ENCODE data around the gene STARD13. TPM values are rescaled to one million over a fixed set of nuclear protein-coding genes. Genes with fewer than 3 reads are reported as not detected.

STARD13 gene
- total RNA-seq, 1 experiment from 2014 or later, result 26.6 TPM

DNA sequence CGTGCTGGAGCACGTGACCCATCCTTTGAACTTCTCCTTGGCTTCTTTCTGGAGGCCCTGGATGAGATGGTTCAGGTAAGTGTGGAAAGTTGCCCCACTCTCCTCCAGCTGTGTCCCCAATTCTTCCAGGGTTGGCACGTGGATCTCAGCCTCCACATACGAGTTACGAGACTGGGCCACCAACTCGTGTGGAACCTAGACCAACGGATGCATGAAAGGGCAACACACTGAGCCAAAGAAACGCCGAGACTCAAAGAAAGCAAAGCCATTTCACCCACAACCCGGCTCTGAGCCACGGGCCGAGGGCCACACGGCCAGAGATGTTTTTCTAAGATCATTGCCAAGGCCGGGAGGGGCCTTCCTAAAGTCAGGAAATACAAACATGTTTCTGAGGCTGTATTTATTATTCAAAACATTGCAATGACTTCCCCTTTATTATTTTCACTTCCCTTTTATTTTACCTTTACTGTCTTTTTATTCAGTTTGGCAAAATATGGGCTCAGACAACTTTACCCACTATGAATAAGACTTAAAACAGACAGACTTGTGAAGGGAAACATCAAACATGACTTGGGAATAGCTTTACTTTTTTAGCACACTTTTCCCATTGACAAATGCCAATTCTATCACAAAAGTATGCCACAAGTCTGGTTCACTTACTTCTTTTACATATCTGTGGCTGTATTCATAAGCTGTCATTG lies 174.7 kb downstream of the STARD13 start:
- no peaks in the 10 kb centered on the region for H3F3A ChIP-seq (ENCODE audit: low read length, unreplicated experiment)
- H3K27ac ChIP-seq (ENCODE audit: low read length), result no peak overlapping the region
- ATAC-seq (no peak), DNase-seq (no peak)
- TF ChIP-seq EZH2phosphoT487 (IDR thresholded peaks at IDR 0.05; ENCODE audit: borderline replicate concordance, low read length), result no peak
- TF ChIP-seq, protein P1, sequence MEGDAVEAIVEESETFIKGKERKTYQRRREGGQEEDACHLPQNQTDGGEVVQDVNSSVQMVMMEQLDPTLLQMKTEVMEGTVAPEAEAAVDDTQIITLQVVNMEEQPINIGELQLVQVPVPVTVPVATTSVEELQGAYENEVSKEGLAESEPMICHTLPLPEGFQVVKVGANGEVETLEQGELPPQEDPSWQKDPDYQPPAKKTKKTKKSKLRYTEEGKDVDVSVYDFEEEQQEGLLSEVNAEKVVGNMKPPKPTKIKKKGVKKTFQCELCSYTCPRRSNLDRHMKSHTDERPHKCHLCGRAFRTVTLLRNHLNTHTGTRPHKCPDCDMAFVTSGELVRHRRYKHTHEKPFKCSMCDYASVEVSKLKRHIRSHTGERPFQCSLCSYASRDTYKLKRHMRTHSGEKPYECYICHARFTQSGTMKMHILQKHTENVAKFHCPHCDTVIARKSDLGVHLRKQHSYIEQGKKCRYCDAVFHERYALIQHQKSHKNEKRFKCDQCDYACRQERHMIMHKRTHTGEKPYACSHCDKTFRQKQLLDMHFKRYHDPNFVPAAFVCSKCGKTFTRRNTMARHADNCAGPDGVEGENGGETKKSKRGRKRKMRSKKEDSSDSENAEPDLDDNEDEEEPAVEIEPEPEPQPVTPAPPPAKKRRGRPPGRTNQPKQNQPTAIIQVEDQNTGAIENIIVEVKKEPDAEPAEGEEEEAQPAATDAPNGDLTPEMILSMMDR (conservative IDR thresholded peaks at IDR 0.05; ENCODE audit: low read depth, low read length), result no peak
- no peak for TF ChIP-seq EZH2 (IDR thresholded peaks at IDR 0.05; ENCODE audit: low read length, unreplicated experiment)
- no peaks in the 10 kb centered on the region for H3K27me3 ChIP-seq (ENCODE audit: low read length)
- H3K4me2 ChIP-seq (ENCODE audit: low read length), result no peak overlapping the region
- POLR2A ChIA-PET (ENCODE audit: unreplicated experiment), result interaction anchor here (0.6 kb wide), 1 partner anchor 166 kb away, joined by 7 read pairs; no protein-coding TSS in a partner anchor
- peaks cover 11% of the 10 kb centered on the region; the same call in 1 of the 2 replicates for H3K4me1 ChIP-seq (ENCODE audit: insufficient read depth, low read length)
- intact Hi-C loops (cut with micrococcal nuclease), result no loop called here
- H3K36me3 ChIP-seq (ENCODE audit: low read depth, low read length), result peaks cover 35% of the 10 kb centered on the region; the same call in 1 of the 2 replicates
- H3K9ac ChIP-seq (ENCODE audit: low read length), result no peak overlapping the region
- no peaks in the 10 kb centered on the region for H3K9me3 ChIP-seq (ENCODE audit: low read length)
- no peaks in the 10 kb centered on the region for H3K79me2 ChIP-seq (ENCODE audit: low read length)
- CTCF ChIA-PET, result interaction anchor here (0.6 kb wide), 1 partner anchor 109 kb away, joined by 8 read pairs; no protein-coding TSS in a partner anchor
- no peaks in the 10 kb centered on the region for H3K9me2 ChIP-seq (replicated peaks; ENCODE audit: low read length)
- no peak overlapping the region for H3K4me3 ChIP-seq (ENCODE audit: low read length)
- BruUV-seq (replicated peaks), result no TSS peak
- no peak overlapping the region for H2AFZ ChIP-seq (ENCODE audit: low read length)
- no peaks in the 10 kb centered on the region for H4K20me1 ChIP-seq (ENCODE audit: low read length)

- H4K20me1 ChIP-seq (ENCODE audit: low read length), result no peaks in the 10 kb centered on the region
- no peaks in the 10 kb centered on the region for H3K9me2 ChIP-seq (replicated peaks; ENCODE audit: low read length)
- intact Hi-C loops (cut with micrococcal nuclease), result no loop called here
These were observed 175.2 kb downstream of the STARD13 start for GRCh38 chr13:33110386-33110712.

More at GRCh38 chr13:33110386-33110712, 175.2 kb downstream of the STARD13 start:
- no peak for TF ChIP-seq EZH2phosphoT487 (IDR thresholded peaks at IDR 0.05; ENCODE audit: borderline replicate concordance, low read length)
- TF ChIP-seq, protein P1 (conservative IDR thresholded peaks at IDR 0.05; ENCODE audit: low read depth, low read length), result no peak
- TF ChIP-seq EZH2 (IDR thresholded peaks at IDR 0.05; ENCODE audit: low read length, unreplicated experiment), result no peak
- Histone ChIP-seq H3K4me3 (ENCODE audit: low read length) (no peak overlapping the region), H3K36me3 (ENCODE audit: low read depth, low read length) (peaks cover 34% of the 10 kb centered on the region; the same call in 1 of the 2 replicates), H2AFZ (ENCODE audit: low read length) (no peak overlapping the region), H3K79me2 (ENCODE audit: low read length) (no peaks in the 10 kb centered on the region), H3K9me3 (ENCODE audit: low read length) (no peaks in the 10 kb centered on the region), H3K27me3 (ENCODE audit: low read length) (no peaks in the 10 kb centered on the region), H3K4me1 (ENCODE audit: insufficient read depth, low read length) (peaks cover 11% of the 10 kb centered on the region; the same call in 1 of the 2 replicates), H3K4me2 (ENCODE audit: low read length) (no peak overlapping the region), H3F3A (ENCODE audit: low read length, unreplicated experiment) (no peaks in the 10 kb centered on the region), H3K27ac (ENCODE audit: low read length) (no peak overlapping the region), H3K9ac (ENCODE audit: low read length) (no peak overlapping the region)
- BruUV-seq (replicated peaks), result no TSS peak
- ChIA-PET POLR2A (ENCODE audit: unreplicated experiment) (no interaction called here), CTCF (interaction anchor here (0.6 kb wide), 1 partner anchor 109 kb away, joined by 8 read pairs; no protein-coding TSS in a partner anchor)
- ATAC-seq (no peak), DNase-seq (no peak)
